SJCRH30 (cell line): ENCODE results near the gene SLC43A3. TPM values are rescaled to one million over a fixed set of nuclear protein-coding genes. Genes with fewer than 3 reads are reported as not detected.
"Not testable (repeated sequence)": the region's sequence is repeated elsewhere in the genome, so short reads cannot be mapped to it uniquely, and the experiment has no call there.

Experiments
- DNase-seq, 2 experiments: peaks; one replicate each; pipeline ENCODE4 v3.0.0-alpha.2; 2015 to 2020
- H3K27ac ChIP-seq: fragments of 250-450 bp; sonication (Bioruptor Pico); 2 replicates; pipeline ENCODE4 v1.5.1; 2020; ENCODE audit warnings: mild to moderate bottlenecking, moderate library complexity
- H3K27me3 ChIP-seq: fragments of 250-450 bp; sonication (Bioruptor Pico); 2 replicates; pipeline ENCODE4 v1.5.1; 2020; ENCODE audit warnings: mild to moderate bottlenecking, moderate library complexity
- H3K36me3 ChIP-seq: fragments of 250-450 bp; sonication (Bioruptor Pico); 2 replicates; pipeline ENCODE4 v1.5.1; 2020; ENCODE audit warnings: mild to moderate bottlenecking, moderate library complexity
- H3K4me1 ChIP-seq: fragments of 250-450 bp; sonication (Bioruptor Pico); 2 replicates; pipeline ENCODE4 v1.5.1; 2020; ENCODE audit warnings: mild to moderate bottlenecking, moderate library complexity
- H3K4me3 ChIP-seq: fragments of 250-450 bp; sonication (Bioruptor Pico); 2 replicates; pipeline ENCODE4 v1.5.1; 2020; ENCODE audit warnings: mild to moderate bottlenecking, moderate library complexity
- H3K9me3 ChIP-seq: fragments of 250-450 bp; sonication (Bioruptor Pico); replicated peaks from 2 replicates; pipeline ENCODE4 v1.5.1; 2020; ENCODE audit warnings: mild to moderate bottlenecking, moderate library complexity
- total RNA-seq: library from RNA; depleted of rRNA; stranded (reverse); fragments of >200 nt; shearing (Covaris generic); gene quantifications from 2 replicates; pipeline ENCODE4 v1.2.3, GENCODE V29; 2014

Gene SLC43A3
- total RNA-seq, 1 experiment from 2014 or later = 0.12 TPM

GRCh38 chr11:57445122-57445394, 18.1 kb upstream of the SLC43A3 start:
- H3K36me3 ChIP-seq, H3K9me3 ChIP-seq, DNase-seq, H3K4me1 ChIP-seq, H3K27me3 ChIP-seq, H3K27ac ChIP-seq, H3K4me3 ChIP-seq: not testable (repeated sequence)

DNA sequence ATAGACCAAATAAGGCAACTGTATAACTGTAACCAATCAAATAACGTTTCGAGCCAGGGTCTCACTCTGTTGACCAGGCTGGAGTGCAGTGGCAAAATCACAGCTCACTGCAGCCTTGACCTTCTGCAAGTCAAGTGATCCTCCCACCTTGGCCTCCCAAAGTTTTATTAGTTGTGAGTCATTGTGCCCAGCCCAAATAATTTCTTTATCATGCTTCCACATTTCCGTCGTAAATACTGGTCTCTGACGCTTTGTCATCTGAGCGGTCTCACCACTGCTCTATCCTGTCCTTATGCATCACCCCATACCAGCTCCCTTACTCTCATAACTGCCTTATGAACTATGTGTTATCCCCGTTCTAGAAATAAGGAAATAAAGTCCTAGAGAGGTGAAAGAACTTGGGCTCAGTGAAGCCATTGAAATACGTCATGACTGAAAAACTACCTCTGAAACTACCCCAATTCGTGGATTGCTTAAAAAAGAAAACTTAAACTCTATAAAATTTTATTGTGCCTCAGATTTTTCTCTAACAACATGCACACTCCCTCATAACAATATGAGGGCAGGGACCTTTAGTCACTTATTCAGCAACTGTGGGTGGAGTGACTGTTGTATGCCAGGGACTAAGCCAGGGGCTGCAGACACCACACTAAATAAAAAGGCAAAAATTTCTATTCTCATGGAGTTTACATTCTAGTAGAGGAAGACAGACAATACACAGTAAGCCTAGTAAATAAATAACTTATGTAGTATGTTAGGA, 17.6 kb upstream of the SLC43A3 start:
- no peaks in the 10 kb centered on the region for H3K9me3 ChIP-seq
- no peaks in the 10 kb centered on the region for H3K4me1 ChIP-seq
- H3K27ac ChIP-seq = no peak overlapping the region

DNA sequence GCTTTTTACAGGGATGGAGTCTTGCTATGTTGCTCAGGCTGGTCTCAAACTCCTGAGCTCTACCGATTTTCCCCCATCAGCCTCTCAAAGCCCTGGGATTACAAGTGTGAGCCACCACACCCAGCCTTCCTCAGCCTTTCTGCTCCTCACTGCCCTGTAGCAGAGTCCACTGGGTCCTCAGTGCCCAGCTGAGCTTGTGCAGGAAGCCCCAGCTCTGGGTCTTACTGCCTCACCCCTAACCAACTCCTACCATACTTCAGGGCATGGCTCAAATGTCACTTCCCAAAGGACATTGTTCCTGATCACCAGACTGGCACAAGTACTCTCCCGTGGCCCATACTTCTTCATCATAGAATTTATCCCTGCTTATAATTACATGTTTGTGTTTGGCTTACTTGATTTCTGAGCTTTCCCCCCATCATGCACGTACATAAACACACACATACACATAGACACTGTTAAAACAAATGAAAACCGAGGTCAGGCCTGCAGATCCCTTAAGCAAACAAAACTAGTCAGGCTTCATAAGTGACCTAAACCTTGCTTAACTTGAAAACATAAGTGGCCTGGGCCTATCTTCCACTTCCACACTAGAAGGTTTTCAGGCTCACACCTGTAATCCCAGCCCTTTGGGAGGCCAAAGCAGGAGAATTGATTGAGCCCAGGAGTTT, 14.0 kb upstream of the SLC43A3 start:
- DNase-seq = no peak
- Histone ChIP-seq H3K4me1 (no peaks in the 10 kb centered on the region), H3K9me3 (no peaks in the 10 kb centered on the region), H3K27me3 (no peaks in the 10 kb centered on the region), H3K36me3 (no peaks in the 10 kb centered on the region), H3K4me3 (no peak overlapping the region), H3K27ac (no peak overlapping the region)

More for the DNA sequence above, 17.6 kb upstream of the SLC43A3 start:
- no peak for DNase-seq
- H3K4me3 ChIP-seq = no peak overlapping the region
- no peaks in the 10 kb centered on the region for H3K27me3 ChIP-seq
- H3K36me3 ChIP-seq = no peaks in the 10 kb centered on the region

GRCh38 chr11:57439786-57440185, 12.9 kb upstream of the SLC43A3 start:
- no peaks in the 10 kb centered on the region for H3K36me3 ChIP-seq
- no peaks in the 10 kb centered on the region for H3K27me3 ChIP-seq
- H3K4me3 ChIP-seq = no peak overlapping the region
- no peak overlapping the region for H3K27ac ChIP-seq
- no peaks in the 10 kb centered on the region for H3K4me1 ChIP-seq
- H3K9me3 ChIP-seq = no peaks in the 10 kb centered on the region
- no peak for DNase-seq

GRCh38 chr11:57438345-57439285, 11.7 kb upstream of the SLC43A3 start:
- no peak for DNase-seq
- Histone ChIP-seq H3K4me3 (no peak overlapping the region), H3K36me3 (no peaks in the 10 kb centered on the region), H3K27me3 (0 out of 2 replicates have a peak, but pooled peaks cover under 1% of the 10 kb centered on the region), H3K4me1 (no peaks in the 10 kb centered on the region), H3K9me3 (no peaks in the 10 kb centered on the region), H3K27ac (no peak overlapping the region)

DNA sequence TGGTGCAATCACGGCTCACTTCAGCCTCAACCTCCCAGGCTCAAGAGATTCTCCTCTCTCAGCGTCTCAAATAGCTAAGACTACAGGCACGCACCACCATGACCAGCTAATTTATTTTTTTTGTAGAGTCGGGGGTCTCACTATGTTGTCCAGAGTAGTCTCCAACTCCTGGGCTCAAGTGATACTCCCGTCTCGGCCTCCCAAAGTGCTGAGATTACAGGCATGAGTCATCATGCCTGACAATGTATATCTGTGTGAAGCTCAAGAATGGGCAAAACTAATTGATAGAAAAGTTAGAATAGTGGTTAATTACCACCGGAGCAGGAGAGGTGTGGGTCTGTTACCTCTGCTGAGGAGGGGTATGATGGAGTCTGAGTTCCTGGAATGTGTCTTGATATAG, 9.1 kb upstream of the SLC43A3 start:
- no peaks in the 10 kb centered on the region for H3K4me1 ChIP-seq
- DNase-seq = no peak
- no peak overlapping the region for H3K4me3 ChIP-seq
- H3K9me3 ChIP-seq = no peaks in the 10 kb centered on the region
- H3K27ac ChIP-seq = no peak overlapping the region
- peaks cover 4% of the 10 kb centered on the region; the same call in 1 of the 2 replicates for H3K27me3 ChIP-seq
- H3K36me3 ChIP-seq = no peaks in the 10 kb centered on the region

GRCh38 chr11:57434640-57435546, 8.0 kb upstream of the SLC43A3 start:
- Histone ChIP-seq H3K36me3 (no peaks in the 10 kb centered on the region), H3K4me1 (no peaks in the 10 kb centered on the region), H3K27ac (no peak overlapping the region), H3K9me3 (no peaks in the 10 kb centered on the region), H3K4me3 (no peak overlapping the region), H3K27me3 (peaks cover 4% of the 10 kb centered on the region; the same call in 1 of the 2 replicates)
- DNase-seq = no peak

GRCh38 chr11:57432714-57433163, 5.8 kb upstream of the SLC43A3 start:
- DNase-seq = no peak

DNA sequence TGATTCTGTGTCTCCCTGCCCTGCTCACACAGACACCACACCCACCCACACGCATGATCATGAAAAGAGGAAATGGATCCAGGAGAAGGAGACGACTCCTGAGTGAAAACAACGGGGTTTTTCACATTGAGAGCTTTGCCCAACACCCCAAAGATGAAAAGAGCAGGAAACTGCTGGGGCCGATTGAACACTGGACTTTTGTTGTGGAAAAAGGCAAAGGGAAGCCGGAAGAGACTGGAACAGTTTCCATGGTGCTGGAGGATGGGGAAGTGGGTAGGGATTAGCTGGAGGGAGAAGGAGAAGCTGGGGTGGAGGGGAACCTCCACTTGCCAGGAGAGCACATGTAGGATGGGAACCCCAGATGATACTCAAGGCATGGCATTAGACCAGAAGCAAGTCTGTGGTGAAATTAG, 5.2 kb upstream of the SLC43A3 start:
- DNase-seq = no peak
- Histone ChIP-seq H3K9me3 (no peaks in the 10 kb centered on the region), H3K36me3 (no peaks in the 10 kb centered on the region), H3K27ac (no peak overlapping the region), H3K4me1 (no peaks in the 10 kb centered on the region), H3K4me3 (no peak overlapping the region), H3K27me3 (peaks cover 4% of the 10 kb centered on the region; the same call in 1 of the 2 replicates)

More at GRCh38 chr11:57432714-57433163, 5.8 kb upstream of the SLC43A3 start:
- Histone ChIP-seq H3K27ac (no peak overlapping the region), H3K27me3 (peaks cover 4% of the 10 kb centered on the region; the same call in 1 of the 2 replicates), H3K4me3 (no peak overlapping the region), H3K36me3 (no peaks in the 10 kb centered on the region), H3K9me3 (no peaks in the 10 kb centered on the region), H3K4me1 (no peaks in the 10 kb centered on the region)

GRCh38 chr11:57430952-57431351, 4.0 kb upstream of the SLC43A3 start:
- H3K4me3 ChIP-seq = no peak overlapping the region
- H3K36me3 ChIP-seq = no peaks in the 10 kb centered on the region
- no peak overlapping the region for H3K27ac ChIP-seq
- no peak for DNase-seq
- peaks cover 4% of the 10 kb centered on the region; the same call in 1 of the 2 replicates for H3K27me3 ChIP-seq
- no peaks in the 10 kb centered on the region for H3K9me3 ChIP-seq
- H3K4me1 ChIP-seq = no peaks in the 10 kb centered on the region; the same call in 1 of the 2 replicates

- no peaks in the 10 kb centered on the region for H3K36me3 ChIP-seq
- H3K4me3 ChIP-seq = no peak overlapping the region
- no peaks in the 10 kb centered on the region for H3K9me3 ChIP-seq
- H3K27ac ChIP-seq = no peak overlapping the region
- DNase-seq = no peak
- H3K27me3 ChIP-seq = peaks cover 4% of the 10 kb centered on the region; the same call in 1 of the 2 replicates
- peaks cover 7% of the 10 kb centered on the region for H3K4me1 ChIP-seq
These were observed 3.0 kb upstream of the SLC43A3 start for GRCh38 chr11:57429946-57430345.

- Histone ChIP-seq H3K36me3 (no peaks in the 10 kb centered on the region), H3K27ac (no peak overlapping the region), H3K27me3 (peaks cover 4% of the 10 kb centered on the region; the same call in 1 of the 2 replicates), H3K9me3 (no peaks in the 10 kb centered on the region), H3K4me1 (peaks cover 9% of the 10 kb centered on the region), H3K4me3 (no peak overlapping the region)
- DNase-seq = no peak
These were observed 1.7 kb upstream of the SLC43A3 start for GRCh38 chr11:57428643-57429042.

DNA sequence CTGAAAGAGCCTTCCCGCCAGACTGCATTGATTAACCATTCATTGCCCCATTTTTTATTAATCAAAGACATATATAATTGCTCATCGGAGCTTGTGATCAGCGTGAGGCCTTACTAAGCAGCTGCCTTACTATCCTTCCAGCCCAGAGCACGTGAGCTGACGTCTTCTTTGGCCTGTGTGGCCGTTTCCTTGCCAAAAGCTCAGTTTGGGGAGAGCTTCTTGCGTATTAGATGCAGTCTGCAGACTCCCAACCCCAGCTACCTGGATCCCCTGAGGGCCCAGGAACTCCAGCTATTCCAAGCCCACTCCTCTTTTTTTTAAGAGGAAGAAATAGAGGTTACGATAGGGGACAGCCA, 784 bp upstream of the SLC43A3 start:
- no peaks in the 10 kb centered on the region for H3K27me3 ChIP-seq
- no peaks in the 10 kb centered on the region for H3K36me3 ChIP-seq
- H3K27ac ChIP-seq = no peak overlapping the region
- peaks cover 9% of the 10 kb centered on the region for H3K4me1 ChIP-seq
- no peaks in the 10 kb centered on the region for H3K9me3 ChIP-seq
- no peak overlapping the region for H3K4me3 ChIP-seq
- DNase-seq = no peak

DNA sequence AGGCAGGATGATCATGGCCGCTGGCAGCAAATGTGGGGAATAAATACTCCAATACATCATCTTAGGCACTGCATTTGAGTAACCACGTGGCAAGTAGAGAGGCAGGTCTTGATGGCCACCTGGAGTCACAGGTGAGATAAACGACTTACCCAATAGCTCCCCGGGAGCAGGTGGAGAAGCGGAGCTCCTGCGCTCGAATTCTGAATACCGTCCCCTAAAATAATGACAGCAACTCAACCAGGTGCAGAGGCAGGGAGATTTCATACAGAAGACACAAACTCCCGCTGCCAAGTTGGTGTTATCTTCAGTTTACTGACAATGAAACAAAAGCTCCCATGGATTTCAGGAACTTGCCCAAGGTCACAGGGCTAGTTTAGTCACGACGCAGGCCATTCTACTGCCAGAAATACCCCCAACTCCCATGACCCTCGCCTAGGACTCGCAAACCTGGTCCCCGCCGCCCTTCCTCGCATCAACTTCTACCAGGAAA, 437 bp downstream of the SLC43A3 start:
- Histone ChIP-seq H3K9me3 (no peaks in the 10 kb centered on the region), H3K4me3 (no peak overlapping the region), H3K27me3 (no peaks in the 10 kb centered on the region), H3K36me3 (no peaks in the 10 kb centered on the region), H3K4me1 (peaks cover 9% of the 10 kb centered on the region), H3K27ac (no peak overlapping the region)
- no peak for DNase-seq
